ENCODE measurements around the gene IQSEC1.

IQSEC1 gene

GRCh38 chr3:13106308-13107001, 33.2 kb upstream of the IQSEC1 start:
- DNase-seq, result no peak

GRCh38 chr3:13105896-13106250, 32.6 kb upstream of the IQSEC1 start:
- no peak for DNase-seq

GRCh38 chr3:13105181-13105895, 32.1 kb upstream of the IQSEC1 start:
- no peak for DNase-seq

DNA sequence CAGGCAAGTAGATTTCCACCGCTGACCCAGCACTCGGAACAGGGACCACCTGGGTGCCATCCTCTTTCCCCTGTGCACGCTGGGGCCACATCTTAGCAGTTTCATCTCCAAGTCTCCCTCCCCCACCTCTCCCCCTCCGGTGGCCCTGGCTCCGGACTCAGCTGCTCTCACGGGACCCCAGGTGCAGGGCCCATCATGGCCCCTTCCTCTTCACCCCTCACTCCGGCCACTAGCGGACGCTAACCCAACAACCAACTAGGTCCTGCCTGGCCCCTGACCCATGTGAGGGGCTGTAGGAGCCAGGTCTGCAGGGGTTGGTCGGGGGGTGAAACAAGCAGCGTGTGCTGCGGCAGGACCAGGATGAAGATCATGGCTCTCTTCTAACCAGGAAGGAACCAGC, 31.3 kb upstream of the IQSEC1 start:
- no peak for DNase-seq

DNA sequence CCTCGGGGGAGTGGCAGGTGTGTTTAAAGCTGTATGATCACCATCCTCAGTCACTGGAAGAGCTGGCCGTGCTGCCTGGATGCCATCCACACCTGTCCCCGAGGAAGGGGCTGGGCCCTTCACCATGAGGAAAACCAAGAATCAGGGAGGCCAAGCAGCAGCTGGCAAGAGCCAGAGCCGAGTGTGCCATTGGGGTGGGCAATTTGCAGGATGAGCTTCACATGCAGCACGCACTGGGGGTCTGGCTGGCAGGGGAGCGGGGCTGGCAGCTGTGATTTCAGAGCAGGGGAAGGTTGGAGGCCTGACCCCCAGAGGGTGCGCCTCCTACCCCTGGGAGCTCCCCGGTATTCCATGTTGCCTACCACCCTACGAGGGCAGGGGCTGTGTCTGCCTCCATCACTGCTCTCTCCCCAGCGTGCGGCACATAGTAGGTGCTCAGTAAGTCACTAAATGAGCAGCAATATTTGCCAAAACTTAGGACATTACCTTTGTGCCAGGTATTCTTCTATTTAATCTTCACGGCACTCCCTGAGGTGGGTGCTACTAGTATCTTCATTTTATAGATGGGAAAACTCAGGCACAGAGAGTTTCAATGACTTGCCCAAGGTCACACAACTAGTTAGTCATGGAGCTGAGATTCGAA, 30.3 kb upstream of the IQSEC1 start:
- DNase-seq, result no peak

DNA sequence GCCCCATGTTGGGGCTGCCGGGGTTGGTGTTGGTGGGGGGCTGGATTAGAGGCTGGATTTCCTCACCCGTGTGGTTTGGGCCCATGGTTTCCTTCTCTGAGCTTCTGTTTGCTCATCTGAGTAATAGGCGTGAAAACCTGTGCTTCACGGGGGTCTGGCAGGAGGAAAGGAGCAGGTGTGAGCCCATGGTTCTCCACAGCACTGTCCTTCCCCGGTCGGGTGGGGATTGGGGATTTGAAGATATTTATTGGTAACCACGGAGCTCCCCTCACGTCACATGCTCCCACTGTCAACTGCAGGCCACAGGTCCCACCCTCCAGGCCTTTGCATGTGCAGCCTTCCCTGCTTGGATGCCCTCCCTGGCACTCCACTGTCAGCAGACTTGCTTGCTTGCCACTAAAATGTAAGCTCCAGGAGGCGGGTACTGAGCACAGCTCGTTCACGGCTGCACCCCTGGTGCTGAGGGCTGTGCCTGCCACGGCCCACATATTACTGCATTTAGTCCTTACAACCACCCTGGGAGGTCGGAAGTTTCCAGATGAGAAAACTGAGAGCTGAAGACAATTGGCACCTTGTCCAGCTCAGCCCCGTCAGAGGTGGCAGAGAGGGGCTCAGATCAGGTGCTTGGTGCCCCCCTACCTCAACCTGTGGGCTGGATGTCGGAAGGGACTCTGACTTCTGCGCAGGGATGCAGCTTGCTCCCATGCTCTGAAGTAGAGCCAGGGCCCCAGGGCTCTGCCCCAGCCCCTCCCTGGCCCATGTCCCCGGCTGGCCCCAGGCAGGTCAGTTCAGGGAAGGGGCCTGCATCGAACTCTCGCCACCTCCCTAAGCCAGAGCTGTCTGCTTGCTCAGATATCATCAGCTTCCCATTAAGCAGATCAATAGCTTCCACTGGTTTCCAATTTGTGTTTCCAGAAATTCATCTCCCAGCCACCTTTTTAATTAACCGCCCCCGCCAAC, 29.4 kb upstream of the IQSEC1 start:
- DNase-seq, result no peak

DNA sequence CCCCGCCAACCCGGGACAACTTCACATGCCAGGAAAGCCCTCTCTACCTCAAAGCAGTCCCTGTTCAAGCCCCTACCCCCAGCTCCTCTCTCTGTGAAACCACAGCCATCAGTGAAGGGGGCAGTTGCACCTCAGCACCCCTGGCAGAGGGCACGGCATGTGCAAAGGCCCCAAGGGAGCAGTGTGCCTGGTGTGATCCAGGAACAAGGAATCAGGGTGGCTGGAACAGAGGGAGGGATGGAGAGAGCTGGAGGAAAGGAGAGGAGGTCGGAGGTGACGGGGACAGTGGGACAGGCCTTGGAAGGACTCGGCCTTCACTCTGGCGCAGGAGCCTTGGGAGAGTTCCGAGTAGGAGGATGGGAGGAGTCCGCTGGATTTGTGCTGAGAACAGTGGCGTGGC, 26.5 kb upstream of the IQSEC1 start:
- DNase-seq, result no peak

DNA sequence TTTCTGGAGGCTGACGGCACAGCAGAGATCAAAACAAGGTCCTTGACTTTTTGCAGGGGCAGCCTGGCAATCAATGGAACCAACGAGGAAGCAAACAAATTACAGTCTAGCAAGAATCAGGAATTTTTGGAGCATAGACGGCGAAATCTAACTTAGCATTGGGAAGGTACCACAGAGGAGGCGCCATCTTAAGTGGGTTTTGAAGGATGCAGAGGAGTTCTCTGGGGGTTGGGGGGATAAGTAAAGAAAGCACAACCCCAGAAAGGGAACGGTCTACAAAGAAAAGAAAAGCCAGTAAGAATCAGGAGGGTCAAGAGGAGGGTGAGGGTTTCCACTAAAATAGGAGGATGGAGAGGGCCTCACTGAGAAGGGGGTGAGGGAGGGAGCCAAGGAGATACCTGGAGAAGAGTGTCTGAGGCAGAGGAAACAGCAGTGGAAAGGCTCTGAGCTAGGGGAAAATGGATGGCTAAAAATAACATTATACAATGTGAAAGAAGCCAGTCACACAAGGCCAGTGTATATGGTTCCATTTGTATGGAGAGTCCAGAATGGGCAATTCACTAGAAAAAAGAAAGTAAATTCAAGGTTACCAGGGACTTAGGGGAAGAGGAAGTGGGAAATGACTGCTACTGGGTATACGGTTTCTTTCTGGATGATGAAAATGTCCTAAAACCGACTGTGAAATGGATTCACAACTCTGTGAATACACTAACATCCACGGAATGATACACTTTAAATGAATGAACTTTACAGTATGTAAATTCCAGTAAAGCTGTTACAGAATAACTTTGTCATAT, 25.2 kb upstream of the IQSEC1 start:
- DNase-seq, result no peak

GRCh38 chr3:13096356-13096755, 23.1 kb upstream of the IQSEC1 start:
- no peak for DNase-seq

- no peak for DNase-seq
Observed at GRCh38 chr3:13095408-13095937, 22.2 kb upstream of the IQSEC1 start.

DNA sequence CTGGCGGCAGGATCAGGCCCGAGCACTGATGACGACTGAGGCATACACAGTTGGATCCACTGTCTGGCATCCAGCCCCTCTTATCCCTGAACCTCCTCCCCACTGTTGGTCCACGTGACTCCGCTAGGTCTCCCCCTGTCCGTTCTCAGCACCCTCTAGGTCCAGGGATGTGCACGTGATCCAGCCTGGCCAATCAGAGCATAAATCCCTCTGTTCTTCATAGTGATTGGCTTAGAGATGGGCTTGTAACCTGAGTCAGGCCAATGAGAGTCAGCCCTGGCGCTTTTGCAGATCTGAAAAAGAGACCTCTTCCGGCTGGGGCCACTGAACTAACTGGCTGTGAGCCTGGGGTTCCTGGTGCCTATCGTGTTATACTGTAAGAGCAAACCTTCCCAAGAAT, 20.5 kb upstream of the IQSEC1 start:
- no peak for DNase-seq

DNA sequence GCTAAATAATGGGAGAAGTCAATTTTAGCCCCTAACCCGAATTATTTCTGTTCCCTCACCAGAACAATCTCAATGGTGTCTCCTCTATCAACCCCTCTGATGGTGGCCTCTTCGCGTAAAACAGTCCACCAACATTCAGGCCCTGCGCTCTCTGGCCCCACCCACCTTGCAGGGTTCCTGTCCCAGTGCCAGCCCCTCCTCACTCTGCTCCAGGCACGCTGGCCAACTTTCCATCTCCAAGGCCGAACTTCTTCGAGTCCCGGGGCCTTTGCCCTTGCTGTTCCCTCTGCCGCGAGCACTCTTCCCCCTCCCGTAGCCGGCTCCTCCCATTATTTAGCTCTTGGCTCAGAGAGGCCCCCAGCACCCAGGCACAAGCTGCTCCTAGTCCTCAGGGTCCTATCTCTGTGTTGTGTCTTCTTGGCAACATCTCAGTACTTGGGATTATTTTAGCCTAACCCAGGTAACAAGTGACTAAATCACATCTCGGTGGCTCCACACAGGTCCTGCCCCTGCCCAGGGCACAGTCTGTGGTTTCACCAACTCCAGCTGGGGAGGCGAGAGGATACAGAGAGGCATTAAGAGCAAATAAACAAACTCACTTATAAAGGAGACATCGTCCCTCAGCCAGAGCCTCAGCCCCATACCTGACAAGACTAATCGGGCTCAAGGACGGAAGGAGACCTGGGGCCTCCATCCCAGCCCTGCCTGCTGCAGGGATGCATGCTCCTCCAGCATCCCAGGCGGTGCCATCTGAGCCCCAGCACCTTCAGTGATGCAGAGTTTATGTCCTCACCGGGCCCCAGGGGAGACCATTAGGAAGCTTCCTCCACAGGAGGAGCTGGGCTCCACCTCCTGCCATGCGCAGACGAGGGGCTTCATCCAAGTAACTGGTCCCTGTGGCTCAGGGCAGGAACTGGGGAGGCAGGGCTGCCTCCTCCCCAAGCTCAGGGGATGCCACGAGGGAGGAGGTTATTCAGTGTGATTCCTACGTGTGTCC, 19.7 kb upstream of the IQSEC1 start:
- no peak for DNase-seq

GRCh38 chr3:13091898-13092611, 18.8 kb upstream of the IQSEC1 start:
- peak; percentile 83 for DNase-seq

DNA sequence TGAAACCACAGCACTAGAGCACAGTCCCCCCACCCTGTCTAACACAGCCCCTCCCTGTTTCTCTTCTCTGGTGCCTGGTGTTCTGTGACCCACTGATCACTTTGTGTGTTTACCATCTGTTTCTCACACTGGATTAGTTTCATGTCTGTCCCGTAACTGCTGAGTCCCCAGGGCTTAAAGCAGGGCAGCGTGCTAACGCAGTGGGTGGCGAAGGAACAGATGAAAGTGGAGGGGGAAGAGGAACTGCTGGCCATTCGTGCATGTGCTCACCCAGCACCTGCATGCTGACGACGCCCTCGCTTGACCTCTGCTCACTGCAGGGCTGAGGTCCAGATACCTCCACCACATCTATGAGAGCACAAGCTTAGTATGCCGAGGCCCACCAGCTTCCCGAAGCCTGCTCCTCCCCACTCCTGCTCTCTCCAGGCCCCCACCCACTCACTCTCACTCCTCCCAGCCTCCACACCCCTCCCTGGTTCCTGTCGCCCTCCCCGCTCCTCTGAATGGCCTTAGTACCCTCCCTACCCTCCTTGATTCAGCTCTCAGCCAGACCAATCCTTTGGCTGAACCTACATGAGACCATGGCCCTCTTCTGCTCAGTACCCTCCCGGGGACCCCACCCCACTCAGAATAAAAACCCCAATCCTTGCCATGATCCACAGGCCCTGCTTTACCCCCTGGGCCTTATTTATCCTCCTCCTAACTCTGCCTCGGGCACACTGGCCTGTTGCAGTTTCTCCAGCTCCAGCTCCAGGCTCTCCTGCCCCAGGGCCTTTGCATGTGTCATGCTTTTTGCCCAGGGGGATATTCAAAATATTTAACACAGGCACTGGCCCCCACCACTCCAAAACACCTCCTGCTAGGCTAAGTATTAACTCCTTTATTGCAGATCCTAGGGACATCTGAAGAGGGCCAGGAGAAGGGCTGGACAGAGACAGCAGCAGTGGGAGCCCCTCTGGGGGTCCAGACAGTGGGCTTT, 15.1 kb upstream of the IQSEC1 start:
- DNase-seq, result no peak

GRCh38 chr3:13087320-13087990, 14.2 kb upstream of the IQSEC1 start:
- DNase-seq, result no peak

DNA sequence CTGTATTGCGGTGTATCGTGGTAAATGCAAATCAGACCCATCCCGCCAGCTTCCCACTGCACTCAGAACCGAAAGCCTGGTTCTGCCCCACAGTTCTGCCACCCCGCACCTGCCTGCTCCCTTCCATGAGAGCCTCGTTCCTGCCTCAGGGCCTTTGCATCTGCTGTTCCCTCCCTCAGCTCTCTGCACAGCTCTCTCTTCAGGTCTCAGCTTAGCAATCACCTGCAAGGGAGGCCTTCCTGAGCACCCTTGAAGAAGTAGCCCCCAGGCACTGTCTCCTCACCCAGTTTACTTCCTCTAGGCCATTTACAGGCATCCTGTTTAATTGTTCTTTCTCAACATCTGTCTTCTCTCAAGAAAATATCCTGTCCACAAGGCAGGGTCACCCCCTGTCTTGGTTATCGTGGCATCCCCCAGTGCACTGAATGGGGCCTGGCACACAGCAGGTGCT, 13.3 kb upstream of the IQSEC1 start:
- no peak for DNase-seq

GRCh38 chr3:13085846-13086179, 12.6 kb upstream of the IQSEC1 start:
- no peak for DNase-seq
